B cell (primary cell): ENCODE results near the gene FUOM. TPM values are rescaled to one million over a fixed set of nuclear protein-coding genes. Genes with fewer than 3 reads are reported as not detected.

ENCODE experiments used
- ATAC-seq: fragments of 200-7000 bp; cut with Tn5 transposase; one replicate; pipeline ENCODE4 v1.10.0; 2021; ENCODE audit warnings: low read depth, mild to moderate bottlenecking, moderate number of reproducible peaks, moderate library complexity
- CTCF ChIA-PET: fragments of 350-600 bp; sonication (Branson Sonifier 250); formaldehyde crosslinking; loops from one replicate; lab custom pipeline; 2021; ENCODE audit warnings: antibody characterized with exemption, inconsistent platforms; lab: Charles Lee
- POLR2A ChIA-PET: fragments of 350-600 bp; sonication (Branson Sonifier 250); formaldehyde crosslinking; loops from one replicate; lab custom pipeline; 2021; ENCODE audit warnings: antibody characterized with exemption; lab: Charles Lee
- DNase-seq: peaks from one replicate; pipeline ENCODE4 v3.0.0; 2013
- H2AFZ ChIP-seq: 2 replicates; pipeline ENCODE4 v1.6.1; 2012; ENCODE audit warnings: mild to moderate bottlenecking, low read depth, low read length; ENCODE audit not compliant: insufficient read depth, poor library complexity, severe bottlenecking
- H3K27ac ChIP-seq, 2 donors: 1 replicate in 1 of 2; 2 replicates in 1 of 2; pipeline ENCODE4 v1.5.1; 2012 to 2013; ENCODE audit warnings: low read length in 2 of 2, mild to moderate bottlenecking in 2 of 2, moderate library complexity in 1 of 2
- H3K27me3 ChIP-seq, 4 experiments: fragments of 200-600 bp in 1 of 4; sonication (generic) in 1 of 4; replicated peaks in 1 of 4; 1 replicate in 2 of 4; 2 replicates in 2 of 4; pipeline versions ENCODE4 v1.6.1 to v1.7.0; 2013 to 2016; ENCODE audit warnings: low read length in 3 of 4, mild to moderate bottlenecking in 2 of 4, mixed read lengths in 1 of 4, moderate library complexity in 1 of 4; ENCODE audit not compliant: insufficient read depth in 4 of 4, control insufficient read depth in 3 of 4; ENCODE audit errors: control extremely low read depth in 1 of 4
- H3K36me3 ChIP-seq, 2 experiments: replicated peaks in 1 of 2; 1 replicate in 1 of 2; 2 replicates in 1 of 2; pipeline versions ENCODE4 v1.6.1 to v1.7.1; 2013; ENCODE audit warnings: low read length in 1 of 2; ENCODE audit not compliant: insufficient read depth in 2 of 2, control insufficient read depth in 1 of 2; ENCODE audit errors: control extremely low read depth in 1 of 2, extremely low read depth in 1 of 2
- H3K4me1 ChIP-seq, 2 donors: fragments of 200-600 bp in 1 of 2; sonication (generic) in 1 of 2; 1 replicate in 1 of 2; 2 replicates in 1 of 2; pipeline versions ENCODE4 v1.5.1 to v1.6.1; 2013 to 2017; ENCODE audit warnings: low read length in 2 of 2; ENCODE audit not compliant: control insufficient read depth in 2 of 2, insufficient read depth in 2 of 2
- H3K4me2 ChIP-seq: replicated peaks from 2 replicates; pipeline ENCODE3; 2012; ENCODE audit warnings: mild to moderate bottlenecking, low read depth, low read length; ENCODE audit not compliant: poor library complexity, severe bottlenecking
- H3K4me3 ChIP-seq, 5 experiments: fragments of 200-600 bp in 1 of 5; sonication (generic) in 1 of 5; 1 replicate in 3 of 5; 2 replicates in 2 of 5; pipeline versions ENCODE4 v1.5.1 to v1.7.0; 2011 to 2016; ENCODE audit warnings: low read length in 4 of 5, mild to moderate bottlenecking in 4 of 5, low read depth in 2 of 5, control low read depth in 1 of 5, moderate library complexity in 1 of 5; ENCODE audit not compliant: insufficient read depth in 1 of 5; ENCODE audit errors: control extremely low read depth in 1 of 5, extremely low read depth in 1 of 5
- H3K79me2 ChIP-seq: fragments of 200-600 bp; sonication (generic); one replicate; pipeline ENCODE4 v1.6.0; 2016; ENCODE audit warnings: low read length; ENCODE audit not compliant: control insufficient read depth, insufficient read depth
- H3K9ac ChIP-seq: fragments of 200-600 bp; sonication (generic); 2 replicates; pipeline ENCODE4 v1.6.1; 2017; ENCODE audit warnings: mild to moderate bottlenecking, low read length, moderate library complexity
- H3K9me3 ChIP-seq, 3 donors: one replicate each; pipeline versions ENCODE4 v1.6.1 to v1.7.1; 2013; ENCODE audit warnings: low read length in 2 of 3; ENCODE audit not compliant: control insufficient read depth in 2 of 3, insufficient read depth in 1 of 3; ENCODE audit errors: control extremely low read depth in 1 of 3
- H4K20me1 ChIP-seq: 2 replicates; pipeline ENCODE4 v1.6.0; 2012; ENCODE audit warnings: mild to moderate bottlenecking, low read length; ENCODE audit not compliant: insufficient read depth, control insufficient read depth, poor library complexity, severe bottlenecking
- H3K27ac Mint-ChIP-seq: one replicate; pipeline ENCODE4 v1.8.0; 2021; ENCODE audit warnings: mixed read lengths
- H3K27me3 Mint-ChIP-seq: one replicate; pipeline ENCODE4 v1.8.0; 2021; ENCODE audit warnings: mixed read lengths
- H3K4me1 Mint-ChIP-seq: one replicate; pipeline ENCODE4 v1.8.0; 2021; ENCODE audit warnings: mixed read lengths
- H3K4me3 Mint-ChIP-seq: one replicate; pipeline ENCODE4 v1.8.0; 2021; ENCODE audit warnings: mixed read lengths
- H3K9me3 Mint-ChIP-seq: one replicate; pipeline ENCODE4 v1.8.0; 2022; ENCODE audit warnings: mixed read lengths; ENCODE audit not compliant: insufficient read depth
- CTCF ChIP-seq: fragments of 200-600 bp; IDR thresholded peaks from one replicate; pipeline ENCODE4 v1.8.0; 2022; ENCODE audit warnings: antibody characterized with exemption, mild to moderate bottlenecking
- EZH2 ChIP-seq: IDR thresholded peaks from 2 replicates; pipeline ENCODE4 v1.6.1; 2012; ENCODE audit warnings: borderline replicate concordance, low read depth, mild to moderate bottlenecking, moderate library complexity, low read length; ENCODE audit not compliant: insufficient read depth, poor library complexity, severe bottlenecking
- WGBS: methylation state at CpG from one replicate; pipeline ENCODE4 v1.1.5; 2013; ENCODE audit warnings: missing lambda C conversion rate; ENCODE audit not compliant: insufficient coverage; 5-methylcytosine and 5-hydroxymethylcytosine counted together
- intact Hi-C: fragments of 100-400 bp; cut with micrococcal nuclease; formaldehyde crosslinking; loops from one replicate; pipeline ENCODE4 v1.10.0; 2022
- polyA plus RNA-seq: library from polyadenylated mRNA; depleted of rRNA; stranded (reverse); fragments of >200 nt; gene quantifications from 2 replicates; pipeline ENCODE4 v1.2.3, GENCODE V29; 2012
- total RNA-seq, 2 donors: library from RNA; stranded (reverse); fragments of 120-200 nt in 1 of 2; gene quantifications; 1 replicate in 1 of 2; 2 replicates in 1 of 2; pipeline versions ENCODE4 v1.2.3 to v1.2.4, GENCODE V29; 2013 to 2022

FUOM gene
- total and polyA plus RNA-seq, 2 donors (not counting 1 experiment from before 2014, with no cell fraction given) = 23.8 to 30.7 TPM

- H3K9ac ChIP-seq = no peak overlapping the region
- Mint-ChIP-seq H3K27me3 (peaks cover 5% of the 10 kb centered on the region), H3K27ac (no peak overlapping the region), H3K9me3 (no peaks in the 10 kb centered on the region), H3K4me3 (no peak overlapping the region), H3K4me1 (peaks cover 9% of the 10 kb centered on the region)
- H3K27ac ChIP-seq = no peak overlapping the region
- POLR2A ChIA-PET = no interaction called here
- DNase-seq = no peak
- no peak for ATAC-seq
- H3K4me2 ChIP-seq = no peak overlapping the region
- peaks cover 0 to 15% (median 5%) of the 10 kb centered on the region in 4 experiments for H3K27me3 ChIP-seq
- CTCF ChIA-PET = no interaction called here
- peaks cover 0 to 15% (median 0%) of the 10 kb centered on the region in 3 donors for H3K9me3 ChIP-seq
- peaks cover 14% of the 10 kb centered on the region for H4K20me1 ChIP-seq
- peaks cover 0 to 3% of the 10 kb centered on the region in 2 experiments for H3K36me3 ChIP-seq
- peaks cover 24% of the 10 kb centered on the region for H3K79me2 ChIP-seq
- H3K4me1 ChIP-seq = peaks cover 5 to 11% of the 10 kb centered on the region in 2 donors
- 75% methylated on average over 24 of the region's 24 CpGs for WGBS
- intact Hi-C loops = no loop called here
- no peak overlapping the region for H2AFZ ChIP-seq
- TF ChIP-seq CTCF (no peak), EZH2 (no peak)
- H3K4me3 ChIP-seq = no peak overlapping the region
These were observed 6.2 kb downstream of the FUOM start for GRCh38 chr10:133351408-133352318.

- no peak overlapping the region for H3K4me2 ChIP-seq
- intact Hi-C loops = no loop called here
- ChIA-PET POLR2A (no interaction called here), CTCF (no interaction called here)
- H3K9me3 Mint-ChIP-seq = no peaks in the 10 kb centered on the region
- H3K9ac ChIP-seq = no peak overlapping the region
- H3K36me3 ChIP-seq = peaks cover 0 to 1% of the 10 kb centered on the region in 2 experiments
- no peak for TF ChIP-seq CTCF
- TF ChIP-seq EZH2 = no peak
- DNase-seq (no peak), ATAC-seq (no peak)
- H3K27me3 ChIP-seq = peaks cover 0 to 19% (median 5%) of the 10 kb centered on the region in 4 experiments
- no peak overlapping the region for H3K27ac ChIP-seq
- WGBS = 63% methylated on average over 13 of the region's 13 CpGs
- peaks cover 5% of the 10 kb centered on the region for H3K27me3 Mint-ChIP-seq
- H3K27ac Mint-ChIP-seq = no peak overlapping the region
- peaks cover 17% of the 10 kb centered on the region for H3K79me2 ChIP-seq
- H2AFZ ChIP-seq = no peak overlapping the region
- peaks cover 0 to 6% of the 10 kb centered on the region in 2 donors for H3K4me1 ChIP-seq
- H4K20me1 ChIP-seq = peaks cover 6% of the 10 kb centered on the region
- H3K4me3 Mint-ChIP-seq = no peak overlapping the region
- H3K4me1 Mint-ChIP-seq = peaks cover 7% of the 10 kb centered on the region
- no peak overlapping the region for H3K4me3 ChIP-seq
- H3K9me3 ChIP-seq = peaks cover 0 to 15% (median 0%) of the 10 kb centered on the region in 3 donors
These were observed 6.9 kb downstream of the FUOM start for GRCh38 chr10:133350950-133351329.
